ENCODE data around the gene LRRTM3.

Gene LRRTM3

DNA sequence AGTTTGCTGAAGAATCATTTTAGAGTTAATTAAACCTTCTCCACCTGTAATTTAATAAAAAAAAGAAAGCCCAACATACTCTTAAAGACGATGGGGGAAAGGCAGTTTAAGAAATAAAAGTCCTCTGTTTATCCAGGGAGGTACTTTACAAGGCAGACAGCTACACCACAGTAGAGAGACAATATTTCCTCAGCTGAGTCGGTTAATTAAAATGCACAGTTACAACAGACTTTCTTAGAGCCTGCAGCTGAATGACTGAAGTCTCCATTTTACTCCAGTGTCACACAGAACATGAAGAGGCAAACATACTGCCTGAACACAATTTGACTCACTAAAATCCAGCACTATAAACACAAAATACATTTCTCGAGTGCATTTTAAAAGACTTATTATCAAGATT, 15.1 kb downstream of the LRRTM3 start:
- DNase-seq, result no peak

- DNase-seq, result no peak
These were observed 15.7 kb downstream of the LRRTM3 start for GRCh38 chr10:66941491-66941890.

- DNase-seq, result no peak
These were observed 16.6 kb downstream of the LRRTM3 start for GRCh38 chr10:66942407-66942806.

DNA sequence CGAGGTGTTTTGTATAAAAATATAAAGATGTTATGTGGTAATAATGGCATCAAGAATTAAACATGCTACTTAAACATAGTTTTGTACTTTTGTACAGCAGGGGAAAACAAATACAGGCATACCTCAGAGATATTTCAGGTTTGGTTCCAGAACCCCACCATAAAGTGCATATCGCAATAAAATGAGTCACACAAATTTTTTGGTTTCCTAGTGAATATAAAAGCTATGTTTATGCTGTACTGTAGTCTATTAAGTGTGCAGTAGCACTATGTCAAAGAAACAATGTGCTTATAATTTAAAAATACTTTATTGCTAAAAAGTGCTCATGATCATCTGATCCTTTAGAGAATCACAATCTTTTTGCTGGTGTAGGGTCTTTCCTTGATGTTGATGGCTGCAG, 17.8 kb downstream of the LRRTM3 start:
- DNase-seq, result no peak

DNA sequence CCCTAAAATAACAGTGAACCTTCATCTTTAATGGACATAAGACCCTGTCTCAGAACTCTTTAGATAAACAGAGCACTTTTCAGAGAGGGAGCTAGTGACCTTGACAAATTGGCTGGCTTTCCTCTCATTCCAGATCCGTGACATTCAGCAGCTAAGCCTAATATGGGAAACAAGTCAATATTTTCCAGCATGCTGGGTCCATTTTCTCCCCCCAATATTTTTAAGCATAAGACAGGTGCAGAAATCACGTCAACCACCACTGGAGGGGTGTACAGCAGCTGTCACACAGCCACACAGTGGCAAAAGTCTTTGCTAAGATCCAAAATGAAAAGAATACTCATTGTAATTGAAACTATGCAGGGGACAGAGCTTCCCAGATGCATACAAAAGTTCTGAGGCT, 26.1 kb downstream of the LRRTM3 start:
- DNase-seq, result no peak

GRCh38 chr10:66958466-66958865, 32.6 kb downstream of the LRRTM3 start:
- no peak for DNase-seq

DNA sequence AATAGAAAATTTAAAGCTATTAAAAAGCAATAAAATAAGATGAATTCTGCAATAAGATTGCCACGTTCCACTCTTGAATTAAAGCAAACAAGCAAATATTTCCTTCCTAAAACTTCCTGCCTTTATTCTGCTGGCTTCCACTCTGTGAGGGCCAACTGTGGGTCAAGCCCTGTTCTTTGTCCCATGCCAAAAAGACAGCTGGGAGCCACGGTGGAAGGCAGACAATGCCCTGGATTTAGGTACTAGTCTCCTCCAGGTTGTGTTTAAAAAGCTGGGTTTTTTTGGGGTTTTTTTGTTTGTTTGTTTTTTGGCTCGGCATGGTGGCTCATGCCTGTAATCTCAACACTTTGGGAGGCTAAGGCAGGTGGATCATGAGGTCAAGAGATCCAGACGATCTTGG, 39.1 kb downstream of the LRRTM3 start:
- no peak for DNase-seq

DNA sequence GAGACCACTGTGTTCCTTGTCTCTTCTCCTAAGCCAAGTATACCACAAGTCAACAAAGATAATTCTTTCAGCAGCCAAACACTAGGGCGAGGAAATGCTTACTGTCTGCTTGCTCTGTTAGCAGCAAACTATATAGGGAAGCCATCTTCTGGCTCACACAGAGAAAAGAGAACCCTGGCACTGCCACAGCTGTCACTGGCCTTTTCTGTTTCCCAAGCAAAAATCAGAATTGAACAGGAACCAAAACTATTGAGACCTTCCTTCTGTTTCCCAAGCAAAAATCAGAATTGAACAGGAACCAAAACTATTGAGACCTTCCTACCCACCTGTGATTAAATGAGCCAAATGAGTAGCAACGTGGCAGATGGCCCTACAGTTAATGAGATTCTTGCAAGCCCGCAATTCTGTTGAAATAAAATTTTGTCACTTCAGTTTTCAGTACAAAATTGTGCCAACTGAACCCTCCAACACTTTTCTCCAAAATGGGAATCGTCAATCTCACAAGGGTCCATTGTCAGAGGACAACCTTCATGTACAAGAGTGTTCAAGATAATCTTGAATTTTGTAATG, 54.5 kb downstream of the LRRTM3 start:
- DNase-seq, result no peak

GRCh38 chr10:66981361-66982052, 55.7 kb downstream of the LRRTM3 start:
- no peak for DNase-seq

GRCh38 chr10:66982053-66982420, 56.2 kb downstream of the LRRTM3 start:
- no peak for DNase-seq

DNA sequence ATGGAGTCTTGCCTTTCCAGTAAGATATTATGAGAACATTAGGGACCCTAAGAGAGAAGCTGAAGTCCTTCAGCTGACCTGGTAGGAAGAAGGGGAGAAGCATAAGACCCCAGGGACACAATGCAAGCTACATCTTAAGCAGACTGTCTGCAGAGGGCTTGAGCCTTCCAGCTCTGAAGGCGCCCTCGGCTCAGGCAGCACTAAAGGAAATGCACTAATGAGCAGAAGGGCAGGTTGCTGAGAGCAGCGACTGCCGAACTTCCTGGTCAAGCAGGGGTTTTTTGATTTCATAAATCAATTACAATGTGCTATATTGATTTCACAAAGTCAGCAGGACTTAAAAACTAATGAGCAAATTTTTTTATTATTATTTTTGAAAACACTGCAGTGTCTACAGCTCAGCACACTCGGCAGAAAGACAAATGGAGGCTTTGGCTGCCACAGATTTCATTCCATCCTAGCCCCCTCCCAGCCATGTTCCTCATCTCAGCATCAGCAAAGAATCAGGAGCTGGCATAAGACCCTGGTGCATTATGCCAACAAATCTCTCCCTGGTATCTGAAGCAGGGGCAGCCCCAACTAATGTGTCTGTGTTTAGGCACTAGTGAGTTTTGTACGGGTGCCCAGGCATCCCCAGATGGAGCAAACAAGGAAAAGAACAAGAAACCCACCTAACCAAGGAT, 57.1 kb downstream of the LRRTM3 start:
- DNase-seq, result no peak

GRCh38 chr10:66983475-66983818, 57.6 kb downstream of the LRRTM3 start:
- no peak for DNase-seq

- no peak for DNase-seq
These were observed 64.5 kb downstream of the LRRTM3 start for GRCh38 chr10:66990143-66990830.

- DNase-seq, result no peak
These were observed 71.2 kb downstream of the LRRTM3 start for GRCh38 chr10:66996996-66997395.

- no peak for DNase-seq
These were observed 74.1 kb downstream of the LRRTM3 start for GRCh38 chr10:66999762-67000545.

DNA sequence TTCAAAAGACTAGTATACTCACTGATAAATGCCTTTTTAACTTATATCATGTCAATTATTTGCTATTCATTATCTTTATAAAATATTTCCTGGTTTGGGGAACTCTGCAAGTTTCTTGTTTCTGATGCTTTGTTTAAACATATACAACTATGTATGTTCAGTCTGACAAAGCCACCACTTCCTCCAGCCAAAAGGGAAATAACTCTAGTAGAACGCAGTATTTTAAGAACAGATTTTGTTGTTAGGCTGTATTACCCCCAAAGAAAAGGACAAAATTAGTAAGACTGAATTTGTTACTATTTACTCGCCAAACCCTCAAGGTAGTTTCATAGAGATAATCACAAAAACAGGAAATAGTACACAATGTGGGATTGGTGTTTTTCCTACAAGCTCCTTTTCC, 78.9 kb downstream of the LRRTM3 start:
- no peak for DNase-seq

GRCh38 chr10:67005981-67006380, 80.1 kb downstream of the LRRTM3 start:
- no peak for DNase-seq

DNA sequence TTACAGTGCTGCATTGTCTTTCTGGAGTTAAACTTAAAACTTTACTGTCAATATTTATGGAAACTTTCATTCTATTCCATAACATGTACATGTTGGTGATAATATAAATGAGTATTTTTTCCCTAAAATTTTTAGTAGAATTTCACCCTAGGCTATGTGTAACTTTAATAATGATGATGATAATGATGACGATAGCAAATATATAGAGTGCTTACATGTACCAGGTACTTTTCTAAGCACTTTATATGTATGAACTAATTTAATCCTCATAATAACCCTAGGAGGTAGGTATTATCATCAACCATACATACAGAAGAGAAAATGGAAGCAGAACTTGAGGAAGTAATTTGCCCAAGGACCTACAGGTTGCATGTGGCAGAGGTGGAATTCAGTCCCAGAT, 85.6 kb downstream of the LRRTM3 start:
- DNase-seq, result no peak

- no peak for DNase-seq
These were observed 86.1 kb downstream of the LRRTM3 start for GRCh38 chr10:67011981-67012380.

DNA sequence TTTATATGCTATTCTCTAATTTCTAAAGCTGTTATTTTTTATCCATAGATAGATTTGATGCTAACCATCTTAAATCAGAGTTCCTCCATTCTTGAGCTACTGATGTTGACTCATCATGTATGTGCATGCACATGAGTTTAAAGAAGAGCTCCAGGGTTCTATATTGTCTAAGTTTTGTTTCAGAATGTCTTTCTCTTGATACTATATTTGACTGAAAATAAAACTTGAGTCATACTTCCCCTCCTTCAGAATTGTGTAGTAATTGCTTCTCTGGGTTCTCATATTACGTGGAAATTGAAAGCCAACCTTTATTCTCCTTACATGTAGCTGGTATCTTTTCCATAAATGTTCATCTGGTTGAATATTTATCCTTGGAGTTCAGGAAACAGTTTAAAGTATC, 89.4 kb downstream of the LRRTM3 start:
- no peak for DNase-seq

DNA sequence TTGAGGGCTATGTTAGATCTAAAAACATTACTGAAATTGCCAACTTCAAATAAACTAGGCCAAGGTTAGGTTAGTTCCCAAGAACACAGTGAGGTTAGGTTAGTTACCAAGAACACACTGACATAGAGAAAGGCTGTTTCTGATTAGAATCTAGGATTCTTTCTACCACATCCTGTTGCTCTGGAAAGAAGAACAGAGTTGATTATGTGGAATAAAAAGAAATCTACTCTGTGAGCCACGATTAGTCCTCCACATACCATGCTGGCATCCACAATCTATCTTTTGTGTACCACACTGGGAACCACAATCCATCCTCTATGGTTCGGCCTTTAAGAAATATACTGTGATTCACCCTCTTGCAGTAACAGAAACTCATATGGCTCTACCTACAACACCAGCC, 91.4 kb downstream of the LRRTM3 start:
- DNase-seq, result no peak

DNA sequence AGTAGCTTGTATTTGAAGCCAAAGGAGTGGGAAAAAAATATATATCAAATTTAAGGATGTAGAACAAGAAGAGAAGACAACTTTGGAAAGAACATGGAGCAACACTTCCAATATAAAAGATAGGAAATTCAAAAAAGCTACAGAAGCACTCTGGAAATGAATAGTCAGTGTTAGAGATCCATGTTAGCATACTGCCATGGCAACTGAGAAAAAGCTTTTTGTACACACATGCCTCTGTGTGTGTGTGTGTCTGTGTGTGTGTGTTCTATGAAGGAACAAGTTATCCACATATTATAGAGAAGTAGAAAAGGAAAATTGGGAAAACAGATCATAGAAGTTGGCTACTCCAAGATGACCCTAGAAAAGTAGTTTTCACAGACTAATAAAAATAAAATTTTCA, 96.3 kb downstream of the LRRTM3 start:
- no peak for DNase-seq

DNA sequence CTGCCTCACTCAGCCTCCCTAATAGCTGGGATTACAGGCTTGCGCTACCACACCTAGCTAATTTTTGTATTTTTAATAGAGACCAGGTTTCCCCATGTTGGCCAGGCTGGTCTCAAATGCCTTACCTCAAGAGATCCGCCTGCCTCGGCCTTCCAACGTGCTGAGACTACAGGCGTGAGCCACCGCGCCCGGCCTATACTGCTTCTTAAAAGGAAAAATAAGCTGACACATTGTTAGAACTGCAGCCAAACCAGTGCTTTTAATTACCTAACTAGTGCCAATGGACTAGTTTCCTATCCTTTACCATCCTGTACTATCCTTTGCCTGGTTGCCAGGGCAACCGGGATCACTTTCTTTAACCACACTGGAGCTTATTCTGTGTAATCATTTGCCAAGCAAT, 108.0 kb downstream of the LRRTM3 start:
- DNase-seq, result no peak
